ENCODE measurements around the gene HOXD4.

HOXD4 gene

GRCh38 chr2:176158855-176159662 is 7.7 kb downstream of the HOXD4 start:
- no peak for FAIRE-seq

GRCh38 chr2:176159663-176160250 is 8.4 kb downstream of the HOXD4 start:
- FAIRE-seq: no peak

- no peak for FAIRE-seq
These were observed 9.1 kb downstream of the HOXD4 start for GRCh38 chr2:176160251-176160985.

- FAIRE-seq: no peak
These were observed 9.9 kb downstream of the HOXD4 start for GRCh38 chr2:176160986-176161824.

GRCh38 chr2:176161825-176162626 is 10.7 kb downstream of the HOXD4 start:
- no peak for FAIRE-seq

- no peak for FAIRE-seq
These were observed 11.7 kb downstream of the HOXD4 start for GRCh38 chr2:176162911-176163671.

GRCh38 chr2:176163672-176164056 is 12.3 kb downstream of the HOXD4 start:
- no peak for FAIRE-seq

- no peak for FAIRE-seq
These were observed 12.9 kb downstream of the HOXD4 start for GRCh38 chr2:176164201-176164600.

GRCh38 chr2:176164611-176165369 is 13.4 kb downstream of the HOXD4 start:
- no peak for FAIRE-seq

GRCh38 chr2:176165370-176166050 is 14.2 kb downstream of the HOXD4 start:
- no peak for FAIRE-seq

GRCh38 chr2:176166272-176166671 is 14.9 kb downstream of the HOXD4 start:
- no peak for FAIRE-seq

GRCh38 chr2:176167398-176167797 is 16.0 kb downstream of the HOXD4 start:
- FAIRE-seq: no peak

GRCh38 chr2:176169181-176169580 is 17.8 kb downstream of the HOXD4 start:
- no peak for FAIRE-seq

GRCh38 chr2:176169711-176170110 is 18.4 kb downstream of the HOXD4 start:
- no peak for FAIRE-seq

GRCh38 chr2:176170602-176171305 is 19.4 kb downstream of the HOXD4 start:
- FAIRE-seq: no peak

GRCh38 chr2:176171351-176172006 is 20.1 kb downstream of the HOXD4 start:
- FAIRE-seq: no peak

GRCh38 chr2:176172007-176172894 is 20.9 kb downstream of the HOXD4 start:
- no peak for FAIRE-seq
